Measurements from ENCODE around the gene ARHGAP12.

DNA sequence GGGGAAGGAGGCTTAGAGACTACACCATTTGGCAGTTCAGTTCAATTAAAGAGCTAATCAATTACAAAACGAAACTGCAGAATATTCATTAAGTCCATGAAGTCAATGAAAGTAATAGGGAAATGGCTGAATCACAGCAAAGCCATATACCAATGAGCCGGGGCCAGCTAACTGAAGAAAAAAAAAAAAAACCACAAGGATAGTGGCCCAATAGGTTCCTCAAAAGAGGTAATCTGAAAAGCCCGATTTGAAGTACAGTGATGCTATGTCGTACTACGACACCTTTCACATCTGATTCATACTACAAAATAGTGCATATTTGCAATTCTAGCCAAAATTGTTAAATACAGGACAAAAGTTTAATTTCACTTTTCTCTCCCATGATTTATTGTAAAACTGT lies 2.5 kb downstream of the ARHGAP12 start:
- TF ChIP-seq, protein P1, sequence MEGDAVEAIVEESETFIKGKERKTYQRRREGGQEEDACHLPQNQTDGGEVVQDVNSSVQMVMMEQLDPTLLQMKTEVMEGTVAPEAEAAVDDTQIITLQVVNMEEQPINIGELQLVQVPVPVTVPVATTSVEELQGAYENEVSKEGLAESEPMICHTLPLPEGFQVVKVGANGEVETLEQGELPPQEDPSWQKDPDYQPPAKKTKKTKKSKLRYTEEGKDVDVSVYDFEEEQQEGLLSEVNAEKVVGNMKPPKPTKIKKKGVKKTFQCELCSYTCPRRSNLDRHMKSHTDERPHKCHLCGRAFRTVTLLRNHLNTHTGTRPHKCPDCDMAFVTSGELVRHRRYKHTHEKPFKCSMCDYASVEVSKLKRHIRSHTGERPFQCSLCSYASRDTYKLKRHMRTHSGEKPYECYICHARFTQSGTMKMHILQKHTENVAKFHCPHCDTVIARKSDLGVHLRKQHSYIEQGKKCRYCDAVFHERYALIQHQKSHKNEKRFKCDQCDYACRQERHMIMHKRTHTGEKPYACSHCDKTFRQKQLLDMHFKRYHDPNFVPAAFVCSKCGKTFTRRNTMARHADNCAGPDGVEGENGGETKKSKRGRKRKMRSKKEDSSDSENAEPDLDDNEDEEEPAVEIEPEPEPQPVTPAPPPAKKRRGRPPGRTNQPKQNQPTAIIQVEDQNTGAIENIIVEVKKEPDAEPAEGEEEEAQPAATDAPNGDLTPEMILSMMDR (IDR thresholded peaks at IDR 0.05) = no peak
- TF ChIP-seq EZH2phosphoT487 (IDR thresholded peaks at IDR 0.05) = no peak

All from neural progenitor cell (in vitro differentiated cells).